Astrocyte of the spinal cord (primary cell): ENCODE measurements around the gene RNGTT.
A peak's percentile ranks its signal among the peaks of the same experiment; 100 is the strongest.
"Not testable (repeated sequence)": the region's sequence is repeated elsewhere in the genome, so short reads cannot be mapped to it uniquely, and the experiment has no call there.

Experiments used
- DNase-seq: peaks from one replicate; pipeline ENCODE4 v3.0.0; 2011; ENCODE audit warnings: low read depth, low spot score
- H3K4me3 ChIP-seq: 2 replicates; pipeline ENCODE4 v1.5.1; 2011; ENCODE audit warnings: low read depth, mild to moderate bottlenecking, low read length, moderate library complexity
- in situ Hi-C: cut with HindIII; loops from 2 replicates; pipeline ENCODE4 v1.10.0; 2017; ENCODE audit warnings: low sequenced_read_pairs
- TF ChIP-seq, protein P1 (sequence below): IDR thresholded peaks from 2 replicates; pipeline ENCODE4 v1.5.1; 2012; ENCODE audit warnings: low read depth, mild to moderate bottlenecking, low read length, inconsistent platforms

The RNGTT gene

DNA sequence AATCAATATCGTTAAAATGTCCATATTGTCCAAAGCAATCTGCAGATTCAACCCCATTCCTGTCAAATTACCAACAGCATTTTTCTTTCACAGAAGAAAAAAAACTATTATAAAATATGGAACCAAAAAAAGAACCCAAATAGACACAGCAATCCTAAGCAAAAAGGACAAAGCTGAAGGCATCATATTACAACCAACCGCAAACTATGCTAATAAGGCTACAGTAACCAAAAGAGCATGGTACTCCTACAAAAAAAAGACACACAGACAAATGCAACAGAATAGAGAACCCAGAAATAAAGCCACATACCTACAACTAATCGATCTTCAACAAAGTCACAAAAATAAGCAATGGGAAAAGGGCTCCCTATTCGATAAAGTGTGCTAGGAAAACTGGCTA lies 49.2 kb downstream of the RNGTT start:
- in situ Hi-C loops, result no loop called here
- DNase-seq, result no peak
- H3K4me3 ChIP-seq, result no peak overlapping the region
- TF ChIP-seq, protein P1, sequence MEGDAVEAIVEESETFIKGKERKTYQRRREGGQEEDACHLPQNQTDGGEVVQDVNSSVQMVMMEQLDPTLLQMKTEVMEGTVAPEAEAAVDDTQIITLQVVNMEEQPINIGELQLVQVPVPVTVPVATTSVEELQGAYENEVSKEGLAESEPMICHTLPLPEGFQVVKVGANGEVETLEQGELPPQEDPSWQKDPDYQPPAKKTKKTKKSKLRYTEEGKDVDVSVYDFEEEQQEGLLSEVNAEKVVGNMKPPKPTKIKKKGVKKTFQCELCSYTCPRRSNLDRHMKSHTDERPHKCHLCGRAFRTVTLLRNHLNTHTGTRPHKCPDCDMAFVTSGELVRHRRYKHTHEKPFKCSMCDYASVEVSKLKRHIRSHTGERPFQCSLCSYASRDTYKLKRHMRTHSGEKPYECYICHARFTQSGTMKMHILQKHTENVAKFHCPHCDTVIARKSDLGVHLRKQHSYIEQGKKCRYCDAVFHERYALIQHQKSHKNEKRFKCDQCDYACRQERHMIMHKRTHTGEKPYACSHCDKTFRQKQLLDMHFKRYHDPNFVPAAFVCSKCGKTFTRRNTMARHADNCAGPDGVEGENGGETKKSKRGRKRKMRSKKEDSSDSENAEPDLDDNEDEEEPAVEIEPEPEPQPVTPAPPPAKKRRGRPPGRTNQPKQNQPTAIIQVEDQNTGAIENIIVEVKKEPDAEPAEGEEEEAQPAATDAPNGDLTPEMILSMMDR, result no peak

DNA sequence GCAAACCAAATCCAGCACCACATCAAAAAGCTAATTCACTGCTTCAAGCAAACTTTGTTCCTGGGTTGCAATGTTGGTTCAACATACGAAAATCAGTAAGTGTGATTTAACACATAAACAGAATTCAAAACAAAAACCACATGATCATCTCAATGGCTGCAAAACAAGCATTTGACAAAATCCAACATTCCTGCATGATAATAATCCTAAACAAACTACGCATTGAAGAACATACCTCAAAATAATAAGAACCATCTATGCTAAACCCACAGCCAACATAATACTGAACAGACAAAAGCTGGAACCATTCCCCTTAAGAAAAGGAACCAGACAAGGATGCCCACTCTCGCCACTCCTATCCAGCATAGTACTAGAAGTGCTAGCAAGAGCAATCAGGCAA lies 49.9 kb downstream of the RNGTT start:
- TF ChIP-seq, protein P1, result no peak
- in situ Hi-C loops, result no loop called here

GRCh38 chr6:88910922-88911778 lies 52.3 kb downstream of the RNGTT start:
- TF ChIP-seq, protein P1, result no peak
- H3K4me3 ChIP-seq, result no peak overlapping the region
- in situ Hi-C loops, result no loop called here
- DNase-seq, result peak; percentile 49

More for the DNA sequence above, 49.9 kb downstream of the RNGTT start:
- no peak for DNase-seq
- H3K4me3 ChIP-seq, result no peak overlapping the region

GRCh38 chr6:88908598-88909548 lies 54.5 kb downstream of the RNGTT start:
- no peak for DNase-seq
- TF ChIP-seq, protein P1, result no peak
- in situ Hi-C loops, result no loop called here
- H3K4me3 ChIP-seq, result no peak overlapping the region

GRCh38 chr6:88907148-88907547 lies 56.3 kb downstream of the RNGTT start:
- in situ Hi-C loops, H3K4me3 ChIP-seq, DNase-seq: not testable (repeated sequence)

DNA sequence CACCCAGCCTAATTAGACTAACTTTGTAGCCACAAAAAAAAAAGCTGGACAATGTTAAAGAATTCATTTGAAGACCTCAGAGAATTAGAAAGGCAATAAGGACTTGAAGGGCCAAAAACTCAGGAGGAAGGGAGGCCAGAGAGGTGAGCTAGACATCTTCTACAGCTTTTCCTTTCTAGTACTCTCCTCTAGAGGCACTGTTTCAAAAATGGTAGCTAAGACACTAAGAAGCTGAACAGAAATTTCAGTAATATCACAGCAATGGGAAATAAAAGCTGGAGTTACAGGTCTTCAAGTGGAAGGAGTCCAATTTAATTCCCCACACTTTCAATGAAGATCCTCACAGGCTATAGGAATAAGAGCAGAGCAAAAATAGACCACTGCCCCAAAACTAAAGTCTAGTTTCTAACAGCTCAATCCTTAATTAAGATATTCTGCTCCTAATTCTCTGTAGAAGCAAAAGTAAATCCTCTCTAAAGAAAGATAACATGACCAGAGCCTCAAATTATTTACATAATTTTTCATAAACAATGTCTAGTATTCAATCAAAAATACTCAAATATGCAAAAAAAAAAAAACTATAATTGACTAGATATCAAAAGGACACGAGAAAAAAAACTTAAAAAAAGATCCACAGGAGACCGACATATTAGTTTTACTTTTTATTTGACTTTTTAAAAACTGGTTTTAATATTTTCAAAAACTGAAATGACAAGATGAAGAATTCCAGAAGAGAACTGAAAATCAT lies 63.7 kb downstream of the RNGTT start:
- TF ChIP-seq, protein P1, result peak; percentile 27
- in situ Hi-C loops, result no loop called here
- no peak for DNase-seq
- H3K4me3 ChIP-seq, result no peak overlapping the region
